NCI-H774 (cell line): Measurements from ENCODE around the gene OMA1.
"Not testable (repeated sequence)": the region's sequence is repeated elsewhere in the genome, so short reads cannot be mapped to it uniquely, and the experiment has no call there.

Source experiments
- DNase-seq: peaks from one replicate; lab custom pipeline; 2025; lab: John Stamatoyannopoulos, UW

The OMA1 gene

GRCh38 chr1:58573705-58574591, 27.4 kb upstream of the OMA1 start:
- DNase-seq = no peak

GRCh38 chr1:58573138-58573537, 26.6 kb upstream of the OMA1 start:
- DNase-seq = no peak

GRCh38 chr1:58572690-58573089, 26.2 kb upstream of the OMA1 start:
- no peak for DNase-seq

DNA sequence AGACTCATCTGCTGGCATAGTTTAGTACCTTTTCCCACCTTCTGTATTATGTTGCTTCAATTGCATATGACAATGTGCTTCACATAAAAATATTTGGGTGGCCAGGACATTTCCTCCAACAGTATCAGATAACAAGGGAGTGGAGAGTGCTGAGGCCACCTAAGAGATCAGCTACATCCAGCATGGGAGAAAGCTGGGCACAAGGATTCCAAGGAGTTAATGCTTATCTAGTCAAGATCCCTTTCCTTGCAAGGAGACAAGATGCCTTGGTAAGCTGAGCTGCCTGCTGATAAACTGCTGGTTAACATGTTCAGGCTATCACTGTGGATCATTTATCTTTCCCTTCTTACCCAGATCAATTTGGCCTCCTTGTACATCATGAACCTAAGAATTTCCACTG, 25.1 kb upstream of the OMA1 start:
- DNase-seq = no peak

DNA sequence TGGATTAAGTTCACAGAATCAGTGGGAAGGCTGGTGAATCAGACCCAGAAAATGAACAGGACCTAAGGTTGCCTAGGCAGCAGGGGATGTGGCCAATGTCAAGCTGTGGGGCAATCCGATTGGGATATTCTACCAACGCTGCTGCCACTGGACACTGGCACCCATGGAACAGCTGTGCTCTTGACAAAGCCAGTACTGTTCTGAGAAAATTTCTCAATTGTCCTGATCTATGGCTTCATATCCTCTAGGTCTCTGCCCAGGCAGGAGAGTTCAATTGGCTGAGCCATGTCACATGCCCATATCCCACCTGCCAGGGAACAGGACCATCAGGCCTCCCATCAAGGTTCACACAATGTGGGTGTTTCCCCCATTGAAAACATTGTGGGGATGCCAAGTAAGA, 24.3 kb upstream of the OMA1 start:
- DNase-seq = no peak

DNA sequence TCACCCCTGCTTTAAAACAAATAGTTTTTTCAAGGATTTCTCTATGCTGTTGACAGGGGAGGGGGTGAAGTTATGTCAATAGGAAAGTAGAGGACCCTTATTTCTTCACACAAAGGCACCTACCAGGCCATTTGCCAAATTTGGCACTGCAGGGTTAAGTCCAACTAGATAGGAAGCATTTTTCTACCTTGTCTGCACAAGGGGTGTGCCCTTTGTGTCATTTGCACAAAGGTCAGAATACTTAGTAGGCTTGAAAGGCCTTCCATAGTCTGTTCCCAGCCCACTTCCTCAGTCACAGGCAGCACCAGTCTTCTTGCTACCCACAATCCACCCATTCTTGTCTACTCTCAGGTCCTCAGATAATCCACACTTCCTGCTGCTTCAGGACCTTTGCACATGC, 23.6 kb upstream of the OMA1 start:
- DNase-seq = no peak

GRCh38 chr1:58568911-58569310, 22.4 kb upstream of the OMA1 start:
- DNase-seq = no peak

- no peak for DNase-seq
These were observed 21.8 kb upstream of the OMA1 start for GRCh38 chr1:58568271-58568860.

GRCh38 chr1:58566339-58566738, 19.8 kb upstream of the OMA1 start:
- DNase-seq = no peak

DNA sequence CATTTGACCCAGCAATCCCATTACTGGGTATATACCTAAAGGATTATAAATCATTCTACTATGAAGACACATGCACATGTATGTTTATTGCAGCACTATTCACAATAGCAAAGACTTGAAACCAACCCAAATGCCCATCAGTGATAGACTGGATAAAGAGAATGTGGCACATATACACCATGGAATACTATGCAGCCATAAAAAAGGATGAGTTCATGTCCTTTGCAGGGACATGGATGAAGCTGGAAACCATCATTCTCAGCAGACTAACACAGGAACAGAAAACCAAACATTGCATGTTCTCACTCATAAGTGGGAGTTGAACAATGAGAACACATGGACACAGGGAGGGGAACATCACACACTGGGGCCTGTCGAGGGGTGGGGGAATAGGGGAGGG, 17.2 kb upstream of the OMA1 start:
- not testable (repeated sequence) for DNase-seq

DNA sequence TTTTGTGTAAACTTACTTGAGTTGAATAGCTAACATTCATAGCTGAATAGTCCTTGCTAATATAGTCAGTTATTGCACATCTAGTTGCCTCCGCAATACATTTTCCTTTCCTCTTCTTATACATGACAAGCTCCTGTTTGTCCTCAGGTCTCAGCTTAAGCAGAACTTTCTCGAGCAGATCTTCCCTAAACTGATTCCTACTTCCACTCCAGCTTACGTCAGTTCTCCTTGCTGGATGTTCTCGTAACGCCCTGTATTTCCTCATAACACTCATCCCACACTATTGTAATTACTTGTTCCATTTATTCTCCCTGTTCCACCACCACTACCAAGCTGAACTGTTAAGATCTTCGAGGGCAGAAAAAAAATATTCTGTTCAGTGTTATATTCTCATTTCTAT, 15.1 kb upstream of the OMA1 start:
- no peak for DNase-seq

GRCh38 chr1:58555393-58555792, 8.9 kb upstream of the OMA1 start:
- DNase-seq = no peak

DNA sequence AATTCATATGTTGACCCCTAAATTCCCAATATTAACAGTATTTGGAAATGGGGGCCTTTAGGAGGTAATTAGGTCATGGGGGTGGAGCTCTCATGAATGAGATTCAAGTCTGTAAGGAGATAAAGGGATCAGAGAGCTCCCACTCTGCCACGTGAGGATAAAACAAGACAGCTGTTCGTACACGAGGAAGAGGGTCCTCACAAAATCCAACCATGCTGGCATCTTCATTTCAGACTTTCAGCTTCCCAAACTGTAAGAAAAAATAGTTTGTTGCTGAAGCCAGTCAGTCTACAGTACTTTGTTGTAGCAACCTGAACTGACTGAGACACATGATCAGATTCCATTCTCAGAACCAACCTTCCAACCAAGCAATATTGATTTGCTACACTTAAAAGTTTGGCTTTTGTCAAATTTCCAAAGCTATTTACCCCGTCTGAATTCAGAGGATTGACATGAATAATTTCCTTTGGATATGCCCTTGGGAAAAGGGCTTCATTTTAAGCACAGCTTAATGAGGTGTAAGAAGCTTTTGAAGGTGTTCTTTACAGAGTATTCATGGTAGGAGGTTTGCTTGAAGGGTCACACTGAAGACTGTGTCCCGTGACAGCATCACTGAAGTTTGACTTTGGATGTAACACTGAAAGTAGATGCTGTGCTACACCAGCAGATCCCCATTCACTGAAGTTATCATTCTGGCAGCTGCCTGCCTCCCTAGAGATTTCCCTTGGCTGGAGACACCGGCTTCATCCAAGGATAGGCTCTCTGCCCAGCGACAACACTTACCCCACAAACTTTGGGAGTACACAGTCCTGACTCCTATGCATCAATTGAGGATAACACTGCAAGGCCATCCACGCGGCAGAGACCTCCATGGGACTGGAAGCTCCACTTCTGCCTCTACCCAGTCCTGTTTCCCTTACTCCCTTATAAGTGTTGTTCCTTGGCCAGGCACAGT, 4.9 kb upstream of the OMA1 start:
- DNase-seq = no peak

DNA sequence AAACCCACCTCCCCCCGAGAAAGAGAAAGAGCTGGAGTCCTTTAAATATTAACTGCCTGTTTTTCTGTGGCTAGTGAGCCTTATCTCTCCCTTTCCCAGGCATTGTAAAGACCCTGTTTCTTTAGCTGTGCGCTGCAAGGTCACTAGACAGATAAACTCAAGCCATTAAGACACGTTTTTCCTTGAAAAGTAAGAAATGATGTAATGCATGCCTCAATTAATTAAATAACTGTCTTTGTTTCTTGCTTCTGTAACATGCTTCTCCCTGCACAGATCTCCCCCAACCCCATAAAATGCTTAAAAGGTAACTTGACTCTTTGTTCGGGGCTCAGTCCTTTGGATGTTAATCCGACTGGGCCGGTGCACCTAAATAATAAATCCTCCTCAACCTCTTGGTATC, 2.8 kb upstream of the OMA1 start:
- DNase-seq = not testable (repeated sequence)

DNA sequence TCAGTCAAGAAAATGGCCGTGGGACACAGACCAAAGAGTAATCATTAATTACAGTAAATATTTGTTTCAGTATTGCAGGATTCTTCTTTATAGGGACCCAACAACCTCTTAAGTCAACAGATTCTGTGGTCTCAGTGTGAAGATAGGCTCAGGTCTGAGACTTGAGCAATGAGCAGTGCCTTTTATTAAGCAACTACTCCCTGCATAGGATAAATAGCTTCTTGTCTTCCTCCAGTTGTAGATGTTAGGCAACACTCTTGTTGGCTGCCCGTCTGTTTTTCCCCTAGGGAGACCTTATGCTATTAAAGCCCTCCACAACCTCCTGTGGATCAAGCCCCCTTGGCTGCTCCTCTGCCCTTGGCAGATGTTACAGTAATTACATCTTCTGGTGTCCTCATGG, 1.8 kb upstream of the OMA1 start:
- DNase-seq = no peak

- peak; percentile 63 for DNase-seq
These were observed 671 bp downstream of the OMA1 start for GRCh38 chr1:58545591-58546519.

DNA sequence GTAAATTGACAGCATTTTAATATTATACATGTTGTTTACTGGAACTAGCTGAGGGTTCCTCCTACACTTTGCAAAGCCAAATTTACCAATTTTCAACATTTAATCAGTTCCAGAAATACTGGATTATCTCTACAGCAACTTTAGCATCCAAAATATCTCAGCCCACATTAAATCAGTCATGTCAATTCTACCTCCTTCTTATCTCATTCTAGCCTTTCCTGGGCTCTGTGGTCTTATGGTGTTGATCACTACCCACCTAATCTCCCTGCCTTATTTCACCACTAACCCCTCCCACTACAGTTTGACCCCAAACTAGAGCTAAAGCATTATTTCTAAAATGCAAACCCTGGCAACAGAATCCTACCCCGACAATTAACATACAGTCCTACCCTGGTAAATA, 3.3 kb downstream of the OMA1 start:
- no peak for DNase-seq

- no peak for DNase-seq
These were observed 7.0 kb downstream of the OMA1 start for GRCh38 chr1:58539553-58539952.

DNA sequence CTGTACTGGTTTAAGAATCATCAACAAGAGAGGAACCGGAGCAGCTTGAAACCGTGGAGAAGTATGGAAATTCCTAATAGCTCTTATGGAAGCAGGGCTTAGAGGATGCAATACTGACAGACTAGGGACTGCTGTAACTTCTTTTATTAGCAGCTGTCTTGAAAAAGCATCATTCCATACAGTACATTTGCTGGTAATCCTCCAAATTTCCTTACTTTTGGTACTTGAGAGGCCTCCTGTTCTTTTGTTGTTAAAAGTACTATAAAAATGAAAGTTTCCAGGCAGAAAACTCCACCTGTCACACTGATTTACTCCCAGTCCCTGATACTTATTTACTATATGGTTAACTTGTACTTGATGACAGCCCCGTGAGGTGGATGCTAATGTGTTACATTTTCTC, 7.7 kb downstream of the OMA1 start:
- DNase-seq = no peak

- DNase-seq = not testable (repeated sequence)
These were observed 14.7 kb downstream of the OMA1 start for GRCh38 chr1:58531842-58532241.

GRCh38 chr1:58529284-58529683, 17.2 kb downstream of the OMA1 start:
- no peak for DNase-seq
